Measurements from ENCODE around the gene ADK. TPM values are rescaled to one million over a fixed set of nuclear protein-coding genes. Genes with fewer than 3 reads are reported as not detected.

ADK gene
- total RNA-seq, 1 experiment from 2014 or later, result 26.8 TPM

DNA sequence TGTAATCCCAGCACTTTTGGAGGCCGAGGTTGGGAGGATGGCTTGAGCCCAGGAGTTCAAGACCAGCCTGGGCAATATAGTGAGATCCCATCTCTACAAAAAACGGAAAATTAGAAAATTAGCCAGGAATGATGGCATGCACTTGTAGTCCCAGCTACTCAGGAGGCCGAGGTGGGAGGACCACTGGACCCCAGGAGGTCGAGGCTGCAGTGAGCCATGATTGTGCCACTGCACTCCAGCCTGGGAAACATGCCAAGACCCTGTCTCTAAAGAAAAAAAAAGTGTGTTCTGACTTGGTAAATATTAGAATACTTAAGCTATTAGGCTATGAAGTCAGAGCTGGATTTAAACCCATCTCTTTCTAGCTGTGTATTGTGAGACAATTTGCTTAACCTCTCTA is 594.4 kb downstream of the ADK start:
- Histone ChIP-seq H2AK5ac (ENCODE audit: insufficient read length, low read length) (no peak overlapping the region), H4K20me1 (ENCODE audit: control insufficient read depth, insufficient read depth, insufficient read length) (no peaks in the 10 kb centered on the region), H3K56ac (ENCODE audit: insufficient read length, low read depth, low read length) (no peak overlapping the region), H3K4ac (ENCODE audit: low read depth, low read length) (no peak overlapping the region), H2BK5ac (ENCODE audit: insufficient read length, low read length) (no peak overlapping the region), H2BK15ac (ENCODE audit: low read depth, low read length) (no peak overlapping the region), H3K4me1 (ENCODE audit: insufficient read depth, low read length) (no peaks in the 10 kb centered on the region), H3K4me2 (ENCODE audit: insufficient read depth, insufficient read length, low read length) (no peak overlapping the region), H3K9me3 (ENCODE audit: control insufficient read depth, low read depth, low read length) (no peaks in the 10 kb centered on the region), H3T11ph (ENCODE audit: low read length) (no peak overlapping the region), H2BK120ac (ENCODE audit: low read depth, low read length, poor library complexity, severe bottlenecking) (no peak overlapping the region), H4K5ac (ENCODE audit: insufficient read length, low read depth, low read length) (no peak overlapping the region), H4K91ac (ENCODE audit: insufficient read length, low read depth, low read length) (no peak overlapping the region), H3K14ac (ENCODE audit: insufficient read depth, low read length) (no peak overlapping the region), H4K8ac (replicated peaks; ENCODE audit: insufficient read length, low read depth, low read length) (no peak overlapping the region), H3K9ac (ENCODE audit: extremely low read depth, insufficient read length, low read length) (no peak overlapping the region), H3K23me2 (ENCODE audit: insufficient read length, low read depth, low read length, poor library complexity, severe bottlenecking) (no peaks in the 10 kb centered on the region), H3K27me3 (ENCODE audit: insufficient read depth, low read length) (no peaks in the 10 kb centered on the region), H3K79me1 (ENCODE audit: insufficient read depth, low read depth, low read length, poor library complexity, severe bottlenecking) (no peaks in the 10 kb centered on the region), H3K18ac (ENCODE audit: insufficient read length, low read depth, low read length) (no peak overlapping the region), H3K27ac (ENCODE audit: insufficient read length, low read depth, low read length) (no peak overlapping the region), H3K23ac (ENCODE audit: insufficient read length, low read depth, low read length) (no peak overlapping the region), H2AFZ (ENCODE audit: low read length) (no peak overlapping the region), H2BK20ac (ENCODE audit: low read depth, low read length, poor library complexity, severe bottlenecking) (no peak overlapping the region), H3K79me2 (ENCODE audit: insufficient read depth, low read length) (no peaks in the 10 kb centered on the region), H2BK12ac (ENCODE audit: insufficient read length, low read depth, low read length) (no peak overlapping the region)
- H3K4me3 Mint-ChIP-seq, result no peak overlapping the region
- H3K36me3 Mint-ChIP-seq (ENCODE audit: insufficient read depth in 1 of 3, low read depth in 3 of 3), result no peaks in the 10 kb centered on the region
- TF ChIP-seq, protein P1, sequence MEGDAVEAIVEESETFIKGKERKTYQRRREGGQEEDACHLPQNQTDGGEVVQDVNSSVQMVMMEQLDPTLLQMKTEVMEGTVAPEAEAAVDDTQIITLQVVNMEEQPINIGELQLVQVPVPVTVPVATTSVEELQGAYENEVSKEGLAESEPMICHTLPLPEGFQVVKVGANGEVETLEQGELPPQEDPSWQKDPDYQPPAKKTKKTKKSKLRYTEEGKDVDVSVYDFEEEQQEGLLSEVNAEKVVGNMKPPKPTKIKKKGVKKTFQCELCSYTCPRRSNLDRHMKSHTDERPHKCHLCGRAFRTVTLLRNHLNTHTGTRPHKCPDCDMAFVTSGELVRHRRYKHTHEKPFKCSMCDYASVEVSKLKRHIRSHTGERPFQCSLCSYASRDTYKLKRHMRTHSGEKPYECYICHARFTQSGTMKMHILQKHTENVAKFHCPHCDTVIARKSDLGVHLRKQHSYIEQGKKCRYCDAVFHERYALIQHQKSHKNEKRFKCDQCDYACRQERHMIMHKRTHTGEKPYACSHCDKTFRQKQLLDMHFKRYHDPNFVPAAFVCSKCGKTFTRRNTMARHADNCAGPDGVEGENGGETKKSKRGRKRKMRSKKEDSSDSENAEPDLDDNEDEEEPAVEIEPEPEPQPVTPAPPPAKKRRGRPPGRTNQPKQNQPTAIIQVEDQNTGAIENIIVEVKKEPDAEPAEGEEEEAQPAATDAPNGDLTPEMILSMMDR (conservative IDR thresholded peaks at IDR 0.05), result no peak
- no peaks in the 10 kb centered on the region for H3K27me3 Mint-ChIP-seq (ENCODE audit: low read depth)
- no CpG with 5 or more reads among the region's 4 CpGs for WGBS (ENCODE audit: extremely low coverage, insufficient read length, low lambda C conversion rate)
- H3K9me3 Mint-ChIP-seq, result no peaks in the 10 kb centered on the region
- no peak for DNase-seq
- H3K4me1 Mint-ChIP-seq, result peaks cover 2 to 5% of the 10 kb centered on the region in 2 experiments; a peak in 1 of 4 replicates
- no peak overlapping the region for H3K27ac Mint-ChIP-seq
